ENCODE data around the gene PCSK9.

- TF ChIP-seq CTCF (IDR thresholded peaks at IDR 0.05; ENCODE audit: poor library complexity) (no peak), EZH2phosphoT487 (IDR thresholded peaks at IDR 0.05; ENCODE audit: low read depth, severe bottlenecking, unreplicated experiment) (no peak), EZH2 (IDR thresholded peaks at IDR 0.05; ENCODE audit: borderline replicate concordance) (no peak)
Observed at GRCh38 chr1:55043726-55044125, 4.4 kb downstream of the PCSK9 start.
